Endothelial cell of umbilical vein (primary cell): Measurements from ENCODE around the gene WNT8B. TPM values are rescaled to one million over a fixed set of nuclear protein-coding genes. Genes with fewer than 3 reads are reported as not detected.

ENCODE experiments used
- BruUV-seq: library from RNA; stranded (reverse); fragments of 400-500 nt; replicated peaks from 2 replicates; lab custom pipeline; 2021; lab: Mats Ljungman, UMichigan
- CTCF ChIA-PET: fragments of 300-600, 350-600 bp; sonication (Branson Sonifier 250); formaldehyde crosslinking; loops from one replicate; lab custom pipeline; 2021; ENCODE audit warnings: antibody characterized with exemption, inconsistent platforms; lab: Charles Lee
- POLR2A ChIA-PET: fragments of 300-600, 350-600 bp; sonication (Branson Sonifier 250); formaldehyde crosslinking; loops from one replicate; lab custom pipeline; 2021; ENCODE audit warnings: antibody characterized with exemption, inconsistent platforms; lab: Charles Lee
- DNase-seq: peaks from one replicate; pipeline ENCODE4 v3.0.0-alpha.2; 2011; ENCODE audit warnings: low read depth, low spot score
- FAIRE-seq: peaks from 2 replicates; lab custom pipeline; 2011; peaks lifted over from hg19 to GRCh38; lab: Jason Lieb, UNC
- H2AFZ ChIP-seq: 2 replicates; pipeline ENCODE4 v1.6.0; 2012; ENCODE audit warnings: low read depth, low read length, control low read depth, inconsistent platforms
- H3K27ac ChIP-seq: 2 replicates; pipeline ENCODE4 v1.5.1; 2011; ENCODE audit warnings: low read depth, mild to moderate bottlenecking, control low read depth, low read length, moderate library complexity; ENCODE audit not compliant: insufficient read depth
- H3K27me3 ChIP-seq, 2 experiments: 2 replicates each; pipeline versions ENCODE4 v1.6.0 to v1.6.1; 2011; ENCODE audit warnings: low read length in 2 of 2, mixed read lengths in 1 of 2; ENCODE audit not compliant: control insufficient read depth in 2 of 2, insufficient read depth in 2 of 2
- H3K36me3 ChIP-seq, 2 experiments: 2 replicates in 1 of 2; 3 replicates in 1 of 2; pipeline ENCODE4 v1.5.1; 2011; ENCODE audit warnings: low read length in 2 of 2, mild to moderate bottlenecking in 1 of 2, moderate library complexity in 1 of 2; ENCODE audit not compliant: control insufficient read depth in 2 of 2, insufficient read depth in 2 of 2; ENCODE audit errors: extremely low read depth in 1 of 2
- H3K4me1 ChIP-seq: 3 replicates; pipeline ENCODE4 v1.5.1; 2011; ENCODE audit warnings: mild to moderate bottlenecking, low read length; ENCODE audit not compliant: control insufficient read depth, insufficient read depth; ENCODE audit errors: extremely low read depth
- H3K4me2 ChIP-seq: 2 replicates; pipeline ENCODE4 v1.6.1; 2011; ENCODE audit warnings: low read length, control low read depth, mixed read lengths; ENCODE audit not compliant: insufficient read depth
- H3K4me3 ChIP-seq, 3 experiments: fragments of 200-600 bp in 1 of 3; sonication (generic), shearing (Covaris generic) in 1 of 3; replicated peaks in 1 of 3; 2 replicates each; pipeline ENCODE4 v1.5.1; 2011 to 2016; ENCODE audit warnings: control low read depth in 3 of 3, low read length in 3 of 3, mild to moderate bottlenecking in 2 of 3, inconsistent platforms in 1 of 3, low read depth in 1 of 3, moderate library complexity in 1 of 3; ENCODE audit not compliant: insufficient read depth in 1 of 3
- H3K79me2 ChIP-seq: 2 replicates; pipeline ENCODE4 v1.6.0; 2012; ENCODE audit warnings: low read length, inconsistent platforms; ENCODE audit not compliant: control insufficient read depth, insufficient read depth
- H3K9ac ChIP-seq: replicated peaks from 2 replicates; pipeline ENCODE3; 2011; ENCODE audit warnings: low read length, control low read depth; ENCODE audit not compliant: insufficient read depth; ENCODE audit errors: extremely low read depth
- H3K9me1 ChIP-seq: replicated peaks from 3 replicates; pipeline ENCODE4 v1.6.0; 2011; ENCODE audit warnings: mild to moderate bottlenecking, low read length; ENCODE audit not compliant: control insufficient read depth, insufficient read depth; ENCODE audit errors: extremely low read depth
- H3K9me3 ChIP-seq: replicated peaks from 2 replicates; pipeline ENCODE4 v1.5.1; 2012; ENCODE audit warnings: low read length, inconsistent platforms; ENCODE audit not compliant: control insufficient read depth, insufficient read depth
- H4K20me1 ChIP-seq: replicated peaks from 2 replicates; pipeline ENCODE3; 2011; ENCODE audit warnings: mild to moderate bottlenecking, low read length; ENCODE audit not compliant: control insufficient read depth, insufficient read depth; ENCODE audit errors: extremely low read depth
- CTCF ChIP-seq, 2 donors: IDR thresholded peaks; 1 replicate in 1 of 2; 2 replicates in 1 of 2; pipeline ENCODE4 v1.5.1; 2011; ENCODE audit warnings: low read length in 2 of 2, mild to moderate bottlenecking in 2 of 2, moderate library complexity in 2 of 2, control low read depth in 1 of 2, inconsistent platforms in 1 of 2, low read depth in 1 of 2; ENCODE audit not compliant: insufficient read depth in 1 of 2; ENCODE audit errors: extremely low read depth in 1 of 2
- EZH2 ChIP-seq: IDR thresholded peaks from 2 replicates; pipeline ENCODE4 v1.6.1; 2012; ENCODE audit warnings: borderline replicate concordance, low read depth, mild to moderate bottlenecking, moderate library complexity, low read length, inconsistent platforms; ENCODE audit not compliant: severe bottlenecking
- FOS ChIP-seq: IDR thresholded peaks from 2 replicates; pipeline ENCODE4 v1.6.1; 2011; ENCODE audit warnings: mild to moderate bottlenecking, low read length, moderate library complexity, borderline replicate concordance; ENCODE audit not compliant: insufficient read depth
- GATA2 ChIP-seq: IDR thresholded peaks from 2 replicates; pipeline ENCODE4 v1.7.0; 2011; ENCODE audit warnings: low read depth, mild to moderate bottlenecking, moderate library complexity, mixed read lengths, low read length; ENCODE audit not compliant: insufficient read length, insufficient read depth
- JUN ChIP-seq: IDR thresholded peaks from 2 replicates; pipeline ENCODE4 v1.6.1; 2011; ENCODE audit warnings: borderline replicate concordance, low read depth; ENCODE audit not compliant: insufficient read length, insufficient read depth
- MAX ChIP-seq: IDR thresholded peaks from 2 replicates; pipeline ENCODE4 v1.6.1; 2011; ENCODE audit not compliant: insufficient read depth, insufficient read length
- MYC ChIP-seq: IDR thresholded peaks from one replicate; pipeline ENCODE4 v1.6.1; 2011; ENCODE audit warnings: mild to moderate bottlenecking, low read depth, low read length
- POLR2A ChIP-seq: IDR thresholded peaks from 2 replicates; pipeline ENCODE4 v1.6.1; 2012; ENCODE audit warnings: low read depth, mild to moderate bottlenecking, control low read depth, low read length
- POLR2AphosphoS5 ChIP-seq: IDR thresholded peaks from 2 replicates; pipeline ENCODE4 v1.6.1; 2012; ENCODE audit warnings: low read depth, mild to moderate bottlenecking, control low read depth, low read length, moderate library complexity; ENCODE audit not compliant: insufficient read depth
- dilution Hi-C: fragments of 300-500 bp; cut with MboI; formaldehyde crosslinking; loops from one replicate; pipeline ENCODE4 v1.15.0; 2019; ENCODE audit warnings: low sequenced_read_pairs; ENCODE audit not compliant: extremely low pct_ligation_motif_present
- intact Hi-C: fragments of 100-400 bp; cut with micrococcal nuclease; formaldehyde crosslinking; loops from one replicate; pipeline ENCODE4 v1.10.0; 2022
- polyA plus RNA-seq, 4 experiments: library from polyadenylated mRNA; depleted of rRNA in 3 of 4; stranded (reverse) in 3 of 4; unstranded in 1 of 4; fragments of >200 nt; gene quantifications; 2 replicates each; pipeline versions ENCODE4 v1.2.1 to v1.2.3, GENCODE V29; 2011 to 2012; ENCODE audit warnings: missing spikeins in 1 of 4
- total RNA-seq: library from RNA; stranded (reverse); gene quantifications from 2 replicates; pipeline ENCODE4 v1.2.3, GENCODE V29; 2021

WNT8B gene
- total and polyA plus RNA-seq, 2 donors (not counting 3 experiments of a cell fraction or from before 2014, with no cell fraction given) = not detected

- Histone ChIP-seq H3K27ac (no peak overlapping the region), H2AFZ (no peak overlapping the region), H3K9me1 (no peaks in the 10 kb centered on the region), H4K20me1 (no peaks in the 10 kb centered on the region), H3K4me1 (peaks cover 31% of the 10 kb centered on the region), H3K36me3 (no peaks in the 10 kb centered on the region), H3K79me2 (no peaks in the 10 kb centered on the region), H3K4me2 (peak overlapping the region; percentile 44), H3K9ac (no peak overlapping the region), H3K9me3 (no peaks in the 10 kb centered on the region), H3K27me3 (no peaks in the 10 kb centered on the region), H3K4me3 (no peak overlapping the region)
- peak; percentile 58 to 66 for TF ChIP-seq CTCF (IDR thresholded peaks at IDR 0.05; ENCODE audit: extremely low read depth in 1 of 2, insufficient read depth in 1 of 2, low read depth in 1 of 2, low read length in 2 of 2)
- TF ChIP-seq MYC = no peak
- DNase-seq (peak; percentile 82), FAIRE-seq (peak; percentile 87)
- ChIA-PET CTCF (interaction anchor here (0.6 to 4.8 kb wide), 62 partner anchors 9 to 673 kb away, joined by 3 to 78 read pairs (median 6); partner anchors contain the start of genes BLOC1S2, HIF1AN, NDUFB8 and PKD2L1), POLR2A (interaction anchor here (1.1 kb wide), 1 partner anchor 17 kb away, joined by 4 read pairs; the partner anchor contains the start of gene HIF1AN)
- no TSS peak for BruUV-seq
- intact Hi-C loops (loop anchor here (1.0 to 5.0 kb wide), 4 partner anchors 36 to 358 kb away; no protein-coding TSS in a partner anchor), dilution Hi-C loops (no loop called here)
Measured at GRCh38 chr10:100518761-100519241, 56.0 kb downstream of the WNT8B start.

- Histone ChIP-seq H3K79me2 (no peaks in the 10 kb centered on the region), H3K4me1 (peaks cover 31% of the 10 kb centered on the region), H3K9me1 (no peaks in the 10 kb centered on the region), H4K20me1 (no peaks in the 10 kb centered on the region), H3K9me3 (no peaks in the 10 kb centered on the region), H3K27ac (no peak within 1 kb of the TSS), H3K4me3 (peak within 1 kb of the TSS in 1 of 3 experiments; percentile 41), H3K27me3 (no peaks in the 10 kb centered on the region), H3K4me2 (peak within 1 kb of the TSS; percentile 44), H3K9ac (no peak within 1 kb of the TSS), H2AFZ (peak within 1 kb of the TSS; percentile 72), H3K36me3 (peaks cover 0 to 5% of the 10 kb centered on the region in 2 experiments)
- no TSS peak for BruUV-seq
- DNase-seq = peak; percentile 33
- ChIA-PET POLR2A (interaction anchor here (0.7 to 1.1 kb wide), 2 partner anchors 16 to 649 kb away, joined by 3 to 4 read pairs; partner anchors contain the start of gene HIF1AN), CTCF (interaction anchor here (0.6 to 4.8 kb wide), 64 partner anchors 8 to 674 kb away, joined by 3 to 78 read pairs (median 6); partner anchors contain the start of genes BLOC1S2, HIF1AN, NDUFB8 and PKD2L1)
- intact Hi-C loops (loop anchor here (1.0 to 5.0 kb wide), 4 partner anchors 10 to 358 kb away; partner anchors contain the start of gene NDUFB8), dilution Hi-C loops (no loop called here)
- no peak for FAIRE-seq
- TF ChIP-seq EZH2 = no peak
- TF ChIP-seq MAX = no peak
- TF ChIP-seq POLR2AphosphoS5 = no peak
- no peak for TF ChIP-seq POLR2A
- TF ChIP-seq CTCF (IDR thresholded peaks at IDR 0.05; ENCODE audit: extremely low read depth in 1 of 2, insufficient read depth in 1 of 2, low read depth in 1 of 2, low read length in 2 of 2) = no peak
- TF ChIP-seq JUN = no peak
- no peak for TF ChIP-seq FOS
- no peak for TF ChIP-seq GATA2
- no peak for TF ChIP-seq MYC
Measured at GRCh38 chr10:100519311-100520051, 56.7 kb downstream of the WNT8B start, which contains the start of gene SEC31B. TSS of gene SEC31B (minus strand) at chr10:100519861. CDS start at chr10:100516952, 2,909 bp downstream.
